A673 (cell line): Measurements from ENCODE around the gene MOV10. TPM values are rescaled to one million over a fixed set of nuclear protein-coding genes. Genes with fewer than 3 reads are reported as not detected.
"Not testable (repeated sequence)": the region's sequence is repeated elsewhere in the genome, so short reads cannot be mapped to it uniquely, and the experiment has no call there.

Experiments
- BruUV-seq: library from RNA; stranded (reverse); fragments of 400-500 nt; replicated peaks from 2 replicates; lab custom pipeline; 2021; lab: Mats Ljungman, UMichigan
- CTCF ChIA-PET: fragments of 300-600 bp; sonication (Branson Sonifier 250); formaldehyde crosslinking; loops from one replicate; lab custom pipeline; 2022; ENCODE audit warnings: antibody characterized with exemption; lab: Charles Lee
- POLR2A ChIA-PET: fragments of 300-600 bp; sonication (Branson Sonifier 250); formaldehyde crosslinking; loops from one replicate; lab custom pipeline; 2022; ENCODE audit warnings: antibody characterized with exemption; ENCODE audit not compliant: low non-redundant PET; lab: Charles Lee
- DNase-seq: peaks from one replicate; pipeline ENCODE4 v3.0.0-alpha.2; 2015; ENCODE audit warnings: low spot score
- H3K27ac ChIP-seq: fragments of 200-600 bp; sonication (generic); 2 replicates; pipeline ENCODE4 v1.5.1; 2016; ENCODE audit warnings: mixed run types, low read depth, mild to moderate bottlenecking, mixed read lengths, antibody characterized with exemption, low read length; ENCODE audit not compliant: poor library complexity, severe bottlenecking
- H3K27me3 ChIP-seq: fragments of 200-600 bp; sonication (generic); replicated peaks from 2 replicates; pipeline ENCODE4 v1.6.1; 2017; ENCODE audit warnings: mixed run types, low read depth, mild to moderate bottlenecking, mixed read lengths, antibody characterized with exemption, low read length; ENCODE audit not compliant: insufficient read depth, poor library complexity
- H3K36me3 ChIP-seq: fragments of 200-600 bp; sonication (generic); 2 replicates; pipeline ENCODE4 v1.6.1; 2016; ENCODE audit warnings: mixed run types, mild to moderate bottlenecking, mixed read lengths, antibody characterized with exemption, low read length; ENCODE audit not compliant: insufficient read depth, poor library complexity, severe bottlenecking
- H3K4me1 ChIP-seq: fragments of 200-600 bp; sonication (generic); 2 replicates; pipeline ENCODE4 v1.6.1; 2017; ENCODE audit warnings: mixed run types, mild to moderate bottlenecking, mixed read lengths, antibody characterized with exemption, low read length; ENCODE audit not compliant: insufficient read depth, poor library complexity, severe bottlenecking
- H3K4me3 ChIP-seq: fragments of 200-600 bp; sonication (generic); 2 replicates; pipeline ENCODE4 v1.5.1; 2016; ENCODE audit warnings: low read depth, mixed run types, mild to moderate bottlenecking, mixed read lengths, low read length; ENCODE audit not compliant: poor library complexity, severe bottlenecking
- H3K9me3 ChIP-seq: fragments of 200-600 bp; sonication (generic); 2 replicates; pipeline ENCODE4 v1.6.1; 2016; ENCODE audit warnings: mixed run types, low read depth, mild to moderate bottlenecking, mixed read lengths, antibody characterized with exemption, low read length; ENCODE audit not compliant: poor library complexity, severe bottlenecking
- EZH2 ChIP-seq: fragments of 200-600 bp; sonication (generic); IDR thresholded peaks from 2 replicates; pipeline ENCODE4 v1.6.1; 2017; ENCODE audit warnings: borderline replicate concordance, low read depth, mild to moderate bottlenecking, mixed read lengths, antibody characterized with exemption, low read length; ENCODE audit not compliant: poor library complexity, severe bottlenecking
- intact Hi-C: fragments of 100-400 bp; cut with micrococcal nuclease; formaldehyde crosslinking; loops from one replicate; pipeline ENCODE4 v1.10.0; 2022; ENCODE audit not compliant: unreplicated experiment
- total RNA-seq: library from RNA; stranded (reverse); gene quantifications from 2 replicates; pipeline ENCODE4 v1.2.3, GENCODE V29; 2021
- TF ChIP-seq, protein P1 (sequence below): fragments of 300-800, 200-600 bp; sonication (generic); conservative IDR thresholded peaks from 2 replicates; pipeline ENCODE4 v1.5.1; 2017; ENCODE audit warnings: low read depth, mild to moderate bottlenecking, antibody characterized with exemption, low read length, moderate library complexity, mixed read lengths

The MOV10 gene
- total RNA-seq, 1 experiment from 2014 or later = 87.1 TPM

DNA sequence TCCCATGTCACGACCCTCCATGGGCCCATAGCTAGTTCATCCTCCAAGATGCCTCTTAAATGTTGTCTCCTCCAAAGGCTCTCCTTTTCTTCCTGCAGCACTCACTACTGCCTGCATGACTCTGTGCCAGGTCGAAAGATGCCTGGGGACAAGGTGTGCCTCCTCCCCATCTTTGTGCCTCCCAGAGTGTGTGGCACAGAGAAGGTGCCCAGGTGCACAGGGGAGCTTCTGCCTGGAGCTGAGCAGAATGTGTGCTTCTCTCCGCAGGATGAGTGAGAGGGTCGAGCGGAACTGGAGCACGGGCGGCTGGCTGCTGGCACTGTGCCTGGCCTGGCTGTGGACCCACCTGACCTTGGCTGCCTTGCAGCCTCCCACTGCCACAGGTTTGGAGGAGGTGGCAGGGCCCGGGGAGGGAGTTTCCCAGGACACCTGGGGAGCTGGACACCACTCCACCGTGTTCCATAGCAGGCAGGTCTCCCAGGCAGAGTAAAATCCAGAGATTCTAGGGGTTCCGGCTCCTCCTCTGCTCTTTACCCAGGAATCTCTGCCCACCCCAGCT lies 47.6 kb downstream of the MOV10 start:
- no peak for DNase-seq
- Histone ChIP-seq H3K27me3 (peaks cover 51% of the 10 kb centered on the region), H3K27ac (no peak overlapping the region), H3K9me3 (no peaks in the 10 kb centered on the region), H3K36me3 (no peaks in the 10 kb centered on the region), H3K4me3 (no peak overlapping the region), H3K4me1 (no peaks in the 10 kb centered on the region)
- TF ChIP-seq, protein P1, sequence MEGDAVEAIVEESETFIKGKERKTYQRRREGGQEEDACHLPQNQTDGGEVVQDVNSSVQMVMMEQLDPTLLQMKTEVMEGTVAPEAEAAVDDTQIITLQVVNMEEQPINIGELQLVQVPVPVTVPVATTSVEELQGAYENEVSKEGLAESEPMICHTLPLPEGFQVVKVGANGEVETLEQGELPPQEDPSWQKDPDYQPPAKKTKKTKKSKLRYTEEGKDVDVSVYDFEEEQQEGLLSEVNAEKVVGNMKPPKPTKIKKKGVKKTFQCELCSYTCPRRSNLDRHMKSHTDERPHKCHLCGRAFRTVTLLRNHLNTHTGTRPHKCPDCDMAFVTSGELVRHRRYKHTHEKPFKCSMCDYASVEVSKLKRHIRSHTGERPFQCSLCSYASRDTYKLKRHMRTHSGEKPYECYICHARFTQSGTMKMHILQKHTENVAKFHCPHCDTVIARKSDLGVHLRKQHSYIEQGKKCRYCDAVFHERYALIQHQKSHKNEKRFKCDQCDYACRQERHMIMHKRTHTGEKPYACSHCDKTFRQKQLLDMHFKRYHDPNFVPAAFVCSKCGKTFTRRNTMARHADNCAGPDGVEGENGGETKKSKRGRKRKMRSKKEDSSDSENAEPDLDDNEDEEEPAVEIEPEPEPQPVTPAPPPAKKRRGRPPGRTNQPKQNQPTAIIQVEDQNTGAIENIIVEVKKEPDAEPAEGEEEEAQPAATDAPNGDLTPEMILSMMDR = no peak
- no peak for TF ChIP-seq EZH2
- POLR2A ChIA-PET = no interaction called here
- no TSS peak for BruUV-seq
- intact Hi-C loops = no loop called here
- CTCF ChIA-PET = interaction anchor here (1.8 kb wide), 1 partner anchor 82 kb away, joined by 4 read pairs; no protein-coding TSS in a partner anchor

DNA sequence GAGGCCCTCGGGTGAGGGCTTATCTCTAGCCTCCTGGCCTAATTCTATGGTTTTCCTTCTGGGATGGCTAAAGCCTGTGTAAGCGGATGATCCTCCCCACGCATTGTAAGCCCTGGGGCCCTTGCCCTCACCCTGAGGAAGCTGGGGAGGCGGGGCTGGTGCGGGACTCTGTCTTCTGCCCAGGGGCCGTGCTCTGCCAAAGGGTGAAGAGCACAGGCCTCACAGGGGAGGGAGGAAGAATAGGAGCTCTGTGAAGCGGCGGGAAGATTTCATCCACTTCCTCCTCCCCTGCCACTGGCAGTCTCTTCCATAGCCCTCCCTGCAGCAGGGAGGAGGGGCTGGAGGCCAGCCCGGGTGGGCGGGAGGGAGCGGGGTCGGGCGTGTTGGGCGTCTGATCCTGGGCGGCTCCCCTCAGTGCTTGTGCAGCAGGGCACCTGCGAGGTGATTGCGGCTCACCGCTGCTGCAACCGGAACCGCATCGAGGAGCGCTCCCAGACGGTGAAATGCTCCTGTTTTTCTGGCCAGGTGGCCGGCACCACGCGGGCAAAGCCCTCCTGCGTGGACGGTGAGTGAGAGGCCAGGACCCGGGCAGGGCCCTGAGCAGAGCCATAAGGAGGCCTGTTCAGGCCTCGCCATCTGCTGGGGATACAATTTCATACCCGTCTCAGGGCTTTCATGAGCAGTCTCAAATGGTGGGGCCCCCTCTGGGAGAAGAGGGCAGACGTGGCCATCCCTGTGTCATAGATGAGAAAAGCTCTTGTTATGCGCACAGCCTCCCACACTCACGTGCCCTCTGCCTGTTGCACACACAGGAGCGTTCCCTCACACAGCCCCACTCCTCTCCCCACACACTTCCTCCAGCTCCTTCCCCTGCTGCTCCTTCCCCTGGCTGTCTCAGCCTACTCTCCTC lies 48.4 kb downstream of the MOV10 start:
- H3K27ac ChIP-seq = no peak overlapping the region
- H3K9me3 ChIP-seq = no peaks in the 10 kb centered on the region
- TF ChIP-seq, protein P1 = no peak
- TF ChIP-seq EZH2 = no peak
- H3K36me3 ChIP-seq = no peaks in the 10 kb centered on the region
- H3K4me1 ChIP-seq = no peaks in the 10 kb centered on the region
- no peak for DNase-seq
- BruUV-seq = no TSS peak
- intact Hi-C loops = no loop called here
- ChIA-PET CTCF (no interaction called here), POLR2A (interaction anchor here (0.6 kb wide), 1 partner anchor 23 kb away, joined by 7 read pairs; no protein-coding TSS in a partner anchor)
- H3K27me3 ChIP-seq = peaks cover 51% of the 10 kb centered on the region
- H3K4me3 ChIP-seq = no peak overlapping the region

DNA sequence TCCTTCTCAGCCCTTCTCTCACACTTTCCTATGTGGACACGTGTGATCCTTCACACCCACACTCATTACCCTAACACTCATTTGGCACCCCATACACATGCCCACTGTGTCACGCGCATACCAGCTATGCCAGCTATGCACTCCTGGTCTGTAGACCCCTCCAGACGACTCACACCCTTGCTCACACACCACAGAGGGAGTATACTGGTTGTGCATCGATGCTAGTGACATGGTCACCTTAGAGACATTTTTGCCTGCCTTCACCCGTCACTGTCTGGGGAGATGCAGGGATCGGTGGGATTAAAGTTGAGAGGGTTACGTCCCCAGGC lies 49.0 kb downstream of the MOV10 start:
- CTCF ChIA-PET = no interaction called here
- BruUV-seq = no TSS peak
- H3K36me3 ChIP-seq = no peaks in the 10 kb centered on the region
- H3K27ac ChIP-seq = no peak overlapping the region
- H3K9me3 ChIP-seq = no peaks in the 10 kb centered on the region
- POLR2A ChIA-PET = interaction anchor here (0.6 kb wide), 1 partner anchor 22 kb away, joined by 7 read pairs; no protein-coding TSS in a partner anchor
- DNase-seq = no peak
- no peak for TF ChIP-seq EZH2
- TF ChIP-seq, protein P1 = no peak
- no peaks in the 10 kb centered on the region for H3K4me1 ChIP-seq
- intact Hi-C loops = no loop called here
- peaks cover 47% of the 10 kb centered on the region for H3K27me3 ChIP-seq
- H3K4me3 ChIP-seq = no peak overlapping the region

DNA sequence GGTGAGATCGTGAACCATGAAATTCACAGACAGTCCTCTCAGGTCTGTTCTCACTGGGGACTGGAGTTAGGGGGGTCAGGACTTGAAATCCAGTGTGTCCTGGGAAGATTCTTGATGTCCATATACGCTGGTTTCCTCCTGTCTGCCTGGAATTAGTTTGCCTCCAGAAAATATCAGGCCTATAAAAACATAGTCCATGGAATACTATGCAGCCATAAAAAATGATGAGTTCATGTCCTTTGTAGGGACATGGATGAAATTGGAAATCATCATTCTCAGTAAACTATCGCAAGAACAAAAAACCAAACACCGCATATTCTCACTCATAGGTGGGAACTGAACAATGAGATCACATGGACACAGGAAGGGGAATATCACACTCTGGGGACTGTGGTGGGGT lies 49.8 kb downstream of the MOV10 start:
- intact Hi-C loops, DNase-seq, POLR2A ChIA-PET, H3K4me1 ChIP-seq, H3K27ac ChIP-seq, CTCF ChIA-PET, BruUV-seq, H3K36me3 ChIP-seq, H3K9me3 ChIP-seq, H3K4me3 ChIP-seq: not testable (repeated sequence)
- H3K27me3 ChIP-seq = peaks cover 41% of the 10 kb centered on the region
